Chondrocyte (in vitro differentiated cells): ENCODE measurements around the gene SPN. TPM values are rescaled to one million over a fixed set of nuclear protein-coding genes. Genes with fewer than 3 reads are reported as not detected.
A peak's percentile ranks its signal among the peaks of the same experiment; 100 is the strongest.
"Not testable (repeated sequence)": the region's sequence is repeated elsewhere in the genome, so short reads cannot be mapped to it uniquely, and the experiment has no call there.

Experiments used
- DNase-seq: peaks from one replicate; pipeline ENCODE4 v3.0.0; 2021; ENCODE audit warnings: mixed read lengths, low spot score
- H3K27ac Mint-ChIP-seq: one replicate; pipeline ENCODE4 v1.8.0; 2021; ENCODE audit warnings: mild to moderate bottlenecking, moderate library complexity, mixed read lengths; ENCODE audit not compliant: unreplicated experiment
- H3K27me3 Mint-ChIP-seq: 2 replicates; pipeline ENCODE4 v1.8.0; 2021; ENCODE audit warnings: low read depth, mixed read lengths
- H3K36me3 Mint-ChIP-seq: 2 replicates; pipeline ENCODE4 v1.8.0; 2021; ENCODE audit warnings: low read depth, mixed read lengths
- H3K4me1 Mint-ChIP-seq: 2 replicates; pipeline ENCODE4 v1.8.0; 2021; ENCODE audit warnings: low read depth, mild to moderate bottlenecking, mixed read lengths
- H3K4me3 Mint-ChIP-seq: one replicate; pipeline ENCODE4 v1.8.0; 2021; ENCODE audit warnings: mild to moderate bottlenecking, moderate library complexity, mixed read lengths; ENCODE audit not compliant: unreplicated experiment
- H3K9me3 Mint-ChIP-seq: 2 replicates; pipeline ENCODE4 v1.8.0; 2021; ENCODE audit warnings: low read depth, mixed read lengths
- total RNA-seq: library from RNA; stranded (reverse); gene quantifications from 3 replicates; pipeline ENCODE4 v1.2.1, GENCODE V29; 2021
- TF ChIP-seq, protein P1 (sequence below): fragments of 200-600 bp; sonication (generic); IDR thresholded peaks from 2 replicates; pipeline ENCODE4 v1.5.0; 2021; ENCODE audit warnings: antibody characterized with exemption, mild to moderate bottlenecking, moderate library complexity

Gene SPN
- total RNA-seq, 1 donor from 2014 or later: not detected

DNA sequence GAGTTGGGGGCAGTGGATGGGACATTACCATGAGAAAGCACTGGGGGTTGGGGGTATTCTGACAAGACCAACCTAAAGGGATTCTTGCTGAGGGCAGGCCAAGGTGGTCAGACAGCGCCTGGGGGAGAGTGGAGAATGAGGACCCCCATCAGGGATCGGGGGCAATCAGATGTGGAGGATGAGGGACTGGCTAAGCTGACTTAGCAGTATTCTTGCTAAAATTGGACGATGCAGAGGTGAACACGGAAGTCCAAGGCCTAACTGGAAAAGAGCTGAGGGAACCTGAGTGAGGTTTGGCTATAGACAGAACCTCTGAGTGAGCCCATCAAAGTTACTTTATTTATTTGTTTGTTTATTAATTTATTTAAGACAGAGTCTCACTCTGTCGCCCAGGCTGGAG, 25.1 kb downstream of the SPN start:
- DNase-seq: no peak
- TF ChIP-seq, protein P1, sequence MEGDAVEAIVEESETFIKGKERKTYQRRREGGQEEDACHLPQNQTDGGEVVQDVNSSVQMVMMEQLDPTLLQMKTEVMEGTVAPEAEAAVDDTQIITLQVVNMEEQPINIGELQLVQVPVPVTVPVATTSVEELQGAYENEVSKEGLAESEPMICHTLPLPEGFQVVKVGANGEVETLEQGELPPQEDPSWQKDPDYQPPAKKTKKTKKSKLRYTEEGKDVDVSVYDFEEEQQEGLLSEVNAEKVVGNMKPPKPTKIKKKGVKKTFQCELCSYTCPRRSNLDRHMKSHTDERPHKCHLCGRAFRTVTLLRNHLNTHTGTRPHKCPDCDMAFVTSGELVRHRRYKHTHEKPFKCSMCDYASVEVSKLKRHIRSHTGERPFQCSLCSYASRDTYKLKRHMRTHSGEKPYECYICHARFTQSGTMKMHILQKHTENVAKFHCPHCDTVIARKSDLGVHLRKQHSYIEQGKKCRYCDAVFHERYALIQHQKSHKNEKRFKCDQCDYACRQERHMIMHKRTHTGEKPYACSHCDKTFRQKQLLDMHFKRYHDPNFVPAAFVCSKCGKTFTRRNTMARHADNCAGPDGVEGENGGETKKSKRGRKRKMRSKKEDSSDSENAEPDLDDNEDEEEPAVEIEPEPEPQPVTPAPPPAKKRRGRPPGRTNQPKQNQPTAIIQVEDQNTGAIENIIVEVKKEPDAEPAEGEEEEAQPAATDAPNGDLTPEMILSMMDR: no peak
- no peak overlapping the region for H3K4me3 Mint-ChIP-seq
- H3K36me3 Mint-ChIP-seq: no peaks in the 10 kb centered on the region
- H3K9me3 Mint-ChIP-seq: no peaks in the 10 kb centered on the region
- H3K4me1 Mint-ChIP-seq: peaks cover 5% of the 10 kb centered on the region
- no peaks in the 10 kb centered on the region for H3K27me3 Mint-ChIP-seq
- H3K27ac Mint-ChIP-seq: no peak overlapping the region

GRCh38 chr16:29689490-29690351, 26.7 kb downstream of the SPN start:
- H3K27ac Mint-ChIP-seq, H3K9me3 Mint-ChIP-seq, DNase-seq, H3K36me3 Mint-ChIP-seq, H3K27me3 Mint-ChIP-seq, H3K4me1 Mint-ChIP-seq, H3K4me3 Mint-ChIP-seq: not testable (repeated sequence)

DNA sequence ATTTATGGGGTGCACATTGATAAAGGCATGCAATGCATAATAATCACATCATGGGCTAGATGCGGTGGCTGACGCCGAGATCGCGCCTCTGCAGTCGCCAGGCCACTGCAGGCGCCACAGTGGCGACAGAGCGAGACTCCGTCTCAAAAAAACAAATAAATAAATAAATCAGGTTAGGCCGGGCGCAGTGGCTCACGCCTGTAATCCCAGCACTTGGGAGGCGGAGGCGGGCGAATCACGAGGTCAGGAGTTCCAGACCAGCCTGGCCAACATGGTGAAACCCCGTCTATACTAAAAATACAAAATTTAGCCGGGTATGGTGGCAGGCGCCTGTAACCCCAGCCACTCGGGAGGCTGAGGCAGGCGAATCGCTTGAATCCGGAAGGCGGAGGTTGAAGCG, 29.6 kb downstream of the SPN start:
- H3K27ac Mint-ChIP-seq, H3K4me3 Mint-ChIP-seq, H3K4me1 Mint-ChIP-seq, H3K36me3 Mint-ChIP-seq, H3K9me3 Mint-ChIP-seq, H3K27me3 Mint-ChIP-seq: not testable (repeated sequence)
- DNase-seq: peak; percentile 30

GRCh38 chr16:29694384-29695195, 31.5 kb downstream of the SPN start:
- no peaks in the 10 kb centered on the region for H3K27me3 Mint-ChIP-seq
- no peak overlapping the region for H3K4me3 Mint-ChIP-seq
- peak; percentile 81 for DNase-seq
- no peaks in the 10 kb centered on the region for H3K9me3 Mint-ChIP-seq
- H3K27ac Mint-ChIP-seq: no peak overlapping the region
- no peaks in the 10 kb centered on the region for H3K4me1 Mint-ChIP-seq
- TF ChIP-seq, protein P1: no peak
- peaks cover 1% of the 10 kb centered on the region for H3K36me3 Mint-ChIP-seq

DNA sequence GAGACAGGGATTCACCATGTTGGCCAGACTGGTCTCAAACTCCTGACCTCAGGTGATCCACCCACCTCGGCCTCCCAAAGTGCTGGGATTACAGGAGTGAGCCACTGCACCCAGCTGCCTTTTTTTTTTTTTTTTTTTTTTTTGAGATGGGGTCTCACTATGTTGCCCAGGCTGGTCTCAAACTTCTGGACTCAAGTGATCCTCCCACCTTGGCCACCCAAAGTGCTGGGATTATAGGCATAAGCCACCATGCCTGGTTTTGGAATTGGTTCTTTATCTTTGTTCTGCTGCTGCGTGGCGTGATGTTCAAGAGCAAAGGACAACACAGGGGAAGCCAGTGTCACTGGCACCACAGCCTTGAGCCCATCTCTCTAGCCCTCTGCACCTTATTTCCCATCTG, 32.6 kb downstream of the SPN start:
- not testable (repeated sequence) for H3K27ac Mint-ChIP-seq, H3K4me3 Mint-ChIP-seq, H3K4me1 Mint-ChIP-seq, H3K27me3 Mint-ChIP-seq, H3K9me3 Mint-ChIP-seq, H3K36me3 Mint-ChIP-seq
- peak; percentile 13 for DNase-seq

GRCh38 chr16:29696881-29697331, 33.9 kb downstream of the SPN start:
- Mint-ChIP-seq H3K9me3 (no peaks in the 10 kb centered on the region), H3K27me3 (no peaks in the 10 kb centered on the region), H3K36me3 (peaks cover 1% of the 10 kb centered on the region), H3K4me3 (no peak overlapping the region), H3K27ac (no peak overlapping the region), H3K4me1 (peaks cover 4% of the 10 kb centered on the region)
- DNase-seq: peak; percentile 83
- TF ChIP-seq, protein P1: no peak
